Common myeloid progenitor, CD34-positive (primary cell): ENCODE data around the gene TNPO3.

Experiments used
- CTCF ChIA-PET: fragments of 350-600 bp; sonication (Branson Sonifier 250); formaldehyde crosslinking; loops from one replicate; lab custom pipeline; 2021; ENCODE audit warnings: antibody characterized with exemption; lab: Charles Lee
- POLR2A ChIA-PET: fragments of 350-600 bp; sonication (Branson Sonifier 250); formaldehyde crosslinking; loops from one replicate; lab custom pipeline; 2021; ENCODE audit warnings: antibody characterized with exemption; lab: Charles Lee
- DNase-seq, 3 donors: peaks; one replicate each; pipeline versions ENCODE4 v3.0.0 to v3.0.0-alpha.2; 2013
- H3K27ac ChIP-seq, 2 experiments: 1 replicate in 1 of 2; 2 replicates in 1 of 2; pipeline ENCODE4 v1.7.0; 2013; ENCODE audit warnings: inconsistent platforms in 2 of 2, low read length in 2 of 2, mild to moderate bottlenecking in 2 of 2, low read depth in 1 of 2, moderate library complexity in 1 of 2; ENCODE audit not compliant: severe bottlenecking in 2 of 2, insufficient read depth in 1 of 2, poor library complexity in 1 of 2
- H3K27me3 ChIP-seq, 5 experiments: replicated peaks in 2 of 5; 1 replicate in 3 of 5; 2 replicates in 2 of 5; pipeline versions ENCODE4 v1.6.1 to v1.7.0; 2013; ENCODE audit warnings: low read length in 4 of 5, mild to moderate bottlenecking in 2 of 5, moderate library complexity in 2 of 5, inconsistent platforms in 1 of 5; ENCODE audit not compliant: insufficient read depth in 5 of 5, control insufficient read depth in 4 of 5
- H3K36me3 ChIP-seq, 4 experiments: 1 replicate in 2 of 4; 2 replicates in 2 of 4; pipeline versions ENCODE4 v1.6.1 to v1.7.0; 2013; ENCODE audit warnings: low read length in 3 of 4, control low read depth in 1 of 4, mild to moderate bottlenecking in 1 of 4; ENCODE audit not compliant: control insufficient read depth in 4 of 4, insufficient read depth in 4 of 4
- H3K4me1 ChIP-seq, 4 experiments: 1 replicate in 3 of 4; 2 replicates in 1 of 4; pipeline versions ENCODE4 v1.6.1 to v1.7.1; 2013; ENCODE audit warnings: low read length in 3 of 4, mild to moderate bottlenecking in 3 of 4, control low read depth in 1 of 4, inconsistent platforms in 1 of 4, moderate library complexity in 1 of 4; ENCODE audit not compliant: control insufficient read depth in 4 of 4, insufficient read depth in 4 of 4; ENCODE audit errors: control extremely low read depth in 1 of 4
- H3K4me3 ChIP-seq, 7 experiments: 1 replicate in 4 of 7; 2 replicates in 3 of 7; pipeline versions ENCODE4 v1.5.1 to v1.7.0; 2013; ENCODE audit warnings: mild to moderate bottlenecking in 7 of 7, low read length in 6 of 7, moderate library complexity in 6 of 7, inconsistent platforms in 2 of 7, low read depth in 2 of 7, control low read depth in 1 of 7; ENCODE audit not compliant: insufficient read depth in 4 of 7, control insufficient read depth in 1 of 7; ENCODE audit errors: extremely low read depth in 1 of 7
- H3K9me3 ChIP-seq, 5 experiments: 1 replicate in 4 of 5; 2 replicates in 1 of 5; pipeline versions ENCODE4 v1.6.1 to v1.7.1; 2013; ENCODE audit warnings: low read length in 4 of 5, mild to moderate bottlenecking in 2 of 5, inconsistent platforms in 1 of 5, low read depth in 1 of 5, moderate library complexity in 1 of 5; ENCODE audit not compliant: control insufficient read depth in 4 of 5, insufficient read depth in 2 of 5; ENCODE audit errors: control extremely low read depth in 1 of 5
- WGBS: methylation state at CpG from one replicate; pipeline ENCODE4 v1.1.5; 2013; ENCODE audit not compliant: insufficient coverage; 5-methylcytosine and 5-hydroxymethylcytosine counted together

Gene TNPO3

DNA sequence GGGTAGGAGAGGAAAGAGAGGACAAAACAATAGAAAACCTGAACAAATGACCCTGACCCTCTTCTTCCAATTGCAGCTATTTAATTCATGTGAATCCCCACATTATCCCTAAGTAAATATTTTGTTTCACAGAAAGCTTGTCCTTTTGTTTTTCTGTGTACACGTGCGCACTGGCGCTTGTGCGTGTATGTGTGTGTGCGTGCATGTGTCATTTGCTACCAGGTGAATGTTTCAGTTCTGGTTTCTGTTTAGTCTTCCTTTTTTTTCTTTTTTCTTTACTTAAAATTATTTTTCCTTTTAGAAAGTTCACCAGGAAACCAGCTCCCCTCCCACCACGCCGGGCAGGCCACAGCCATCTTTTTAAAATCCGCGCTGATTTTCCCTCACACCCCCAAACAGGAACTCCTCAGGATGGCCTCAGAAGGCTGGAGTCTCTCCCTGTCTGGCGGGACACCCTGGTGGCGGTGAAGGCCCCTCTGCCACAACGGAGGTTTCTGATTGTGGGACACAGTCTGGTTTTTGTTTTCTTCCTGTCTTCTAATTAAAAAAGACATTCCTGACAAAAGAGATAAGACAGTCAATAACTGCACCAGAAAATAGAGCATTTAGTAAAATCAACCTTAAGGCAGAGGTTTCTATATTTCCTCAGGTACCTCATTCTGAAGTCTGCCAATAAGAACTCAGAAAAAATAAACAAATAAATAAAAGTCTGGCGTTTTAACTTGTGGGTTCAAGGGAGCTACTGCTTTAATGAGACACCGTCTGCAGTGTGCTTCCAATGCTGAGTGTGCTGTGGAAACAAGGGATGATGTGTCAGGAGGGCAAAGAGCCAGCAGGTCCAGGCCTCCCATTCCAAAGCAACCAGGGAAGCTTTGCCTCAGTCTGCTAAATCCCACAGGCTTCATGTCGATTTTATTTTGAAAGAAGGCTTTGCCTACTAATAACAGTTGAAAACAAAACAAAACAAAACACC is 99.8 kb downstream of the TNPO3 start:
- 82% methylated on average over 11 of the region's 15 CpGs for WGBS
- DNase-seq: peak in 2 of 3 donors; percentile 28 to 48
- peaks cover 0 to 13% (median 7%) of the 10 kb centered on the region in 4 experiments for H3K4me1 ChIP-seq
- ChIA-PET POLR2A (no interaction called here), CTCF (interaction anchor here (0.6 to 2.1 kb wide), 8 partner anchors 14 to 65 kb away, joined by 3 to 6 read pairs (median 3); partner anchors contain the start of gene KCP)
- no peak overlapping the region for H3K4me3 ChIP-seq
- no peaks in the 10 kb centered on the region for H3K27me3 ChIP-seq
- H3K9me3 ChIP-seq: no peaks in the 10 kb centered on the region
- peak overlapping the region in 1 of 2 experiments; percentile 28 for H3K27ac ChIP-seq
- peaks cover 32 to 88% (median 64%) of the 10 kb centered on the region in 4 experiments for H3K36me3 ChIP-seq

DNA sequence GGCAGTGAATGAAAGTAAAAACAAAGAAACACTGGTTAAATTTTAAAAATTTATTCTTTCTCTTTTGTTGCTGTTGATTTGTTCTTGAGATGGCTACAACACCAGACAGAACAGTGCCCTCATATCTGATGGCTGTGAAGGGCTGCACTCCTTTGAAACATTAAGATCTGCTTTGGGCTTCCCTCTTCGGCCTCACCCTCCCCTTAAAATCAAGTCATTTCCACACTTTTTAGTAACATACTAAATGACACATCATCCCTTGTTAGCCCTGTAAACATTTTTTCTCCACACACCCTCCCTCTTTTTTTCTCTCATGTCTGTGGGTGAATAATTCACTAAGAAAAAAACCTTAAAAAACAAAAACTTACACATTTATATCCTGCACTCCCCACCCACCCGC is 100.8 kb downstream of the TNPO3 start:
- ChIA-PET CTCF (interaction anchor here (0.8 to 2.1 kb wide), 6 partner anchors 13 to 51 kb away, joined by 3 to 6 read pairs (median 4); partner anchors contain the start of gene KCP), POLR2A (no interaction called here)
- 60% methylated on average over 1 of the region's 2 CpGs for WGBS
- Histone ChIP-seq H3K4me3 (no peak overlapping the region), H3K36me3 (peaks cover 37 to 89% (median 61%) of the 10 kb centered on the region in 4 experiments), H3K27ac (no peak overlapping the region), H3K27me3 (no peaks in the 10 kb centered on the region), H3K4me1 (peaks cover 0 to 18% (median 8%) of the 10 kb centered on the region in 4 experiments), H3K9me3 (no peaks in the 10 kb centered on the region)
- no peak for DNase-seq

- POLR2A ChIA-PET: interaction anchor here (1.1 kb wide), 1 partner anchor 10 kb away, joined by 3 read pairs; no protein-coding TSS in a partner anchor
- Histone ChIP-seq H3K9me3 (no peaks in the 10 kb centered on the region), H3K36me3 (peaks cover 28 to 91% (median 62%) of the 10 kb centered on the region in 4 experiments), H3K27me3 (no peaks in the 10 kb centered on the region), H3K4me3 (no peak overlapping the region), H3K27ac (peak overlapping the region in 1 of 2 experiments; percentile 46), H3K4me1 (peaks cover 0 to 36% (median 15%) of the 10 kb centered on the region in 4 experiments)
- no peak for DNase-seq
- WGBS: 38% methylated on average over 5 of the region's 5 CpGs
- CTCF ChIA-PET: interaction anchor here (1.1 to 1.5 kb wide), 6 partner anchors 10 to 71 kb away, joined by 3 to 6 read pairs (median 4); no protein-coding TSS in a partner anchor
Observed at GRCh38 chr7:128951296-128951695, 103.6 kb downstream of the TNPO3 start.

DNA sequence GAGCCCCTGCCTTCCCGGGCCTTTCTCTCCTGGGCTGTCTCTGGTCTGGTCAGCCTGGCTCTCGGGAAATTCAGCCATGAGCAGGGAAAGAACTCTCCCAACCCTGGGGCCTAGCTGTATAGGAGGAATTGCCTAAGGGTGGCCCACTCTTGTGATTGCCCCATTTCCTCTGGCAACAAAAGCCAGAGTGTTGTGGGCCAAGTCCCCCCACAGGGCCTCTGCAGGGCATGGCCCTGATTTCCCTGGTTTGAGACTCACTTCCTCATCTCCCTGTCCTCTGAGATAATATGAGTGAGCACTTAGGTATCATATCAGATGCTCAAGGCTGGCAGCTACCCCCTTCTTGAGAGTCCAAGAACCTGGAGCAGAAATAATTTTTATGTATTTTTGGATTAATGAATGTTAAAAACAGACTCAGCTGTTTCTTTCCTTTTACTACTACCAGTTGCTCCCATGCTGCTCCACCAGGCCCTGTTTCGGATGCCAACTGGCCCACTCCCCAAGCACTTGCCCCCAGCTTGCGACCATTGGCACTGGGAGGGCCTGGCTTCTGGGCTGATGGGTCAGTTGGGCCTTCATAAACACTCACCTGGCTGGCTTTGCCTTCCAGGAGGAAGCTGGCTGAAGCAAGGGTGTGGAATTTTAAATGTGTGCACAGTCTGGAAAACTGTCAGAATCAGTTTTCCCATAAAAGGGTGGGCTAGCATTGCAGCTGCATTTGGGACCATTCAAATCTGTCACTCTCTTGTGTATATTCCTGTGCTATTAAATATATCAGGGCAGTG is 105.7 kb downstream of the TNPO3 start:
- ChIA-PET POLR2A (interaction anchor here (1.2 kb wide), 1 partner anchor 9 kb away, joined by 3 read pairs; no protein-coding TSS in a partner anchor), CTCF (interaction anchor here (0.7 to 5.7 kb wide), 7 partner anchors 9 to 100 kb away, joined by 3 to 23 read pairs (median 4); no protein-coding TSS in a partner anchor)
- peak overlapping the region in 1 of 2 experiments; percentile 44 for H3K27ac ChIP-seq
- WGBS: 100% methylated on average over 2 of the region's 4 CpGs
- H3K4me3 ChIP-seq: no peak overlapping the region
- no peak for DNase-seq
- peaks cover 6 to 47% (median 21%) of the 10 kb centered on the region in 4 experiments for H3K4me1 ChIP-seq
- no peaks in the 10 kb centered on the region for H3K9me3 ChIP-seq
- H3K36me3 ChIP-seq: peaks cover 28 to 91% (median 68%) of the 10 kb centered on the region in 4 experiments
- no peaks in the 10 kb centered on the region for H3K27me3 ChIP-seq

GRCh38 chr7:128948312-128948973 is 106.5 kb downstream of the TNPO3 start:
- no peak for DNase-seq
- WGBS: 84% methylated on average over 7 of the region's 12 CpGs
- H3K9me3 ChIP-seq: no peaks in the 10 kb centered on the region
- peak overlapping the region in 1 of 2 experiments; percentile 44 for H3K27ac ChIP-seq
- POLR2A ChIA-PET: no interaction called here
- H3K36me3 ChIP-seq: peaks cover 24 to 83% (median 64%) of the 10 kb centered on the region in 4 experiments
- H3K4me1 ChIP-seq: peaks cover 11 to 53% (median 24%) of the 10 kb centered on the region in 4 experiments
- H3K27me3 ChIP-seq: no peaks in the 10 kb centered on the region
- H3K4me3 ChIP-seq: no peak overlapping the region
- CTCF ChIA-PET: interaction anchor here (0.6 to 5.7 kb wide), 11 partner anchors 8 to 260 kb away, joined by 3 to 23 read pairs (median 4); no protein-coding TSS in a partner anchor

DNA sequence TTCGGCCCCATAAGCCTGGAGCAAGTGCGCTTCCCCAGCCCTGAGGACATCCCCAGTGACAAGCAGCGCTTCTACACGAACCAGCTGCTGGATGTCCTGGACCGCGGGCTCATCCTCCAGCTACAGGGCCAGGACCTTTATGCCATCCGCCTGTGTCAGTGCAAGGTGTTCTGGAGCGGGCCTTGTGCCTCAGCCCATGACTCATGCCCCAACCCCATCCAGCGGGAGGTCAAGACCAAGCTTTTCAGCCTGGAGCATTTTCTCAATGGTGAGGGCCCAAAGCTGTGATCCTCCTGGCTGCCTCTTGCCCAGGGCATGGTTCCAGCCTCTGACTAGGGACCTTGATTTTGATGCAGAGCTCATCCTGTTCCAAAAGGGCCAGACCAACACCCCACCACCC is 107.1 kb downstream of the TNPO3 start:
- Histone ChIP-seq H3K27ac (no peak overlapping the region), H3K4me3 (no peak overlapping the region), H3K27me3 (no peaks in the 10 kb centered on the region), H3K9me3 (no peaks in the 10 kb centered on the region), H3K4me1 (peaks cover 11 to 58% (median 28%) of the 10 kb centered on the region in 4 experiments), H3K36me3 (peaks cover 18 to 77% (median 59%) of the 10 kb centered on the region in 4 experiments)
- CTCF ChIA-PET: interaction anchor here (0.6 to 5.7 kb wide), 13 partner anchors 8 to 261 kb away, joined by 3 to 23 read pairs (median 4); no protein-coding TSS in a partner anchor
- POLR2A ChIA-PET: no interaction called here
- WGBS: 97% methylated on average over 9 of the region's 9 CpGs
- no peak for DNase-seq
